MG63 (cell line): Measurements from ENCODE around the gene PBRM1. TPM values are rescaled to one million over a fixed set of nuclear protein-coding genes. Genes with fewer than 3 reads are reported as not detected.

Experiments used
- DNase-seq: peaks from one replicate; pipeline ENCODE4 v3.0.0-alpha.2; 2020
- H3K27me3 ChIP-seq: fragments of 250-450 bp; sonication (Bioruptor Pico); 2 replicates; pipeline ENCODE4 v1.5.1; 2020; ENCODE audit warnings: mild to moderate bottlenecking, moderate library complexity
- H3K36me3 ChIP-seq: fragments of 250-450 bp; sonication (Bioruptor Pico); 2 replicates; pipeline ENCODE4 v1.5.1; 2020; ENCODE audit warnings: mild to moderate bottlenecking, moderate library complexity
- H3K4me3 ChIP-seq: fragments of 250-450 bp; sonication (Bioruptor Pico); 2 replicates; pipeline ENCODE4 v1.5.1; 2020; ENCODE audit warnings: mild to moderate bottlenecking, moderate library complexity
- H3K9me3 ChIP-seq: fragments of 250-450 bp; sonication (Bioruptor Pico); 2 replicates; pipeline ENCODE4 v1.5.1; 2020; ENCODE audit warnings: mild to moderate bottlenecking, moderate library complexity
- total RNA-seq: library from RNA; depleted of rRNA; stranded (reverse); fragments of >200 nt; shearing (Covaris generic); gene quantifications from 2 replicates; pipeline ENCODE4 v1.2.3, GENCODE V29; 2014; ENCODE audit warnings: low replicate concordance; rRNA removed

PBRM1 gene
- total RNA-seq, 1 experiment from 2014 or later: 16.2 TPM

GRCh38 chr3:52498137-52499054, 187.3 kb downstream of the PBRM1 start:
- Histone ChIP-seq H3K27me3 (no peaks in the 10 kb centered on the region), H3K36me3 (no peaks in the 10 kb centered on the region), H3K4me3 (no peak overlapping the region), H3K9me3 (no peaks in the 10 kb centered on the region)
- peak; percentile 68 for DNase-seq

- DNase-seq: peak; percentile 58
- Histone ChIP-seq H3K9me3 (no peaks in the 10 kb centered on the region), H3K27me3 (no peaks in the 10 kb centered on the region), H3K36me3 (no peaks in the 10 kb centered on the region; the same call in 1 of the 2 replicates), H3K4me3 (no peak overlapping the region)
Measured at GRCh38 chr3:52495777-52496602, 189.7 kb downstream of the PBRM1 start.

Other genes with a start within 250 kb of the PBRM1 start
- not detected in 2 replicates for gene SEMA3G, start 240.8 kb downstream of the PBRM1 start, total RNA-seq
- 0.99 TPM in 1 of 2 replicates, not detected in the other for gene TNNC1, start 231.9 kb downstream of the PBRM1 start, total RNA-seq
- gene NISCH, start 230.3 kb downstream of the PBRM1 start, total RNA-seq: 8.1 and 15.5 TPM in 2 replicates
- not detected in 2 replicates for gene STAB1, start 190.6 kb downstream of the PBRM1 start, total RNA-seq
- 7.2 and 21.5 TPM in 2 replicates for gene NT5DC2, start 152.1 kb downstream of the PBRM1 start, total RNA-seq
- 0.20 TPM in 1 of 2 replicates, not detected in the other for gene UQCC5, start 149.3 kb downstream of the PBRM1 start, total RNA-seq
- 127 and 226 TPM in 2 replicates for gene GNL3, start 119 bp upstream of the PBRM1 start, total RNA-seq
- 43.1 and 56.1 TPM in 2 replicates for gene GLT8D1, start 19.9 kb upstream of the PBRM1 start, total RNA-seq
- 63.1 and 72.5 TPM in 2 replicates for gene SPCS1, start 20.2 kb upstream of the PBRM1 start, total RNA-seq
- gene NEK4, start 85.0 kb upstream of the PBRM1 start, total RNA-seq: 13.5 and 14.6 TPM in 2 replicates
- not detected in 2 replicates for gene ITIH1, start 91.7 kb upstream of the PBRM1 start, total RNA-seq
- not detected in 2 replicates for gene ITIH3, start 108.9 kb upstream of the PBRM1 start, total RNA-seq
- not detected in 2 replicates for gene ITIH4, start 144.8 kb upstream of the PBRM1 start, total RNA-seq
- gene MUSTN1, start 149.1 kb upstream of the PBRM1 start, total RNA-seq: not detected in 2 replicates
- gene STIMATE, start 211.6 kb upstream of the PBRM1 start, total RNA-seq: 2.1 and 4.2 TPM in 2 replicates